CD4-positive, alpha-beta T cell treated with Interleukin-1 beta for 1 hour (primary cell): ENCODE measurements around the gene SLC13A4.
"Not testable (repeated sequence)": the region's sequence is repeated elsewhere in the genome, so short reads cannot be mapped to it uniquely, and the experiment has no call there.

Source experiments
- DNase-seq, 2 donors: peaks; one replicate each; pipeline ENCODE4 v3.0.0-alpha.2; 2020 to 2022

SLC13A4 gene, protein sequence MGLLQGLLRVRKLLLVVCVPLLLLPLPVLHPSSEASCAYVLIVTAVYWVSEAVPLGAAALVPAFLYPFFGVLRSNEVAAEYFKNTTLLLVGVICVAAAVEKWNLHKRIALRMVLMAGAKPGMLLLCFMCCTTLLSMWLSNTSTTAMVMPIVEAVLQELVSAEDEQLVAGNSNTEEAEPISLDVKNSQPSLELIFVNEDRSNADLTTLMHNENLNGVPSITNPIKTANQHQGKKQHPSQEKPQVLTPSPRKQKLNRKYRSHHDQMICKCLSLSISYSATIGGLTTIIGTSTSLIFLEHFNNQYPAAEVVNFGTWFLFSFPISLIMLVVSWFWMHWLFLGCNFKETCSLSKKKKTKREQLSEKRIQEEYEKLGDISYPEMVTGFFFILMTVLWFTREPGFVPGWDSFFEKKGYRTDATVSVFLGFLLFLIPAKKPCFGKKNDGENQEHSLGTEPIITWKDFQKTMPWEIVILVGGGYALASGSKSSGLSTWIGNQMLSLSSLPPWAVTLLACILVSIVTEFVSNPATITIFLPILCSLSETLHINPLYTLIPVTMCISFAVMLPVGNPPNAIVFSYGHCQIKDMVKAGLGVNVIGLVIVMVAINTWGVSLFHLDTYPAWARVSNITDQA

DNA sequence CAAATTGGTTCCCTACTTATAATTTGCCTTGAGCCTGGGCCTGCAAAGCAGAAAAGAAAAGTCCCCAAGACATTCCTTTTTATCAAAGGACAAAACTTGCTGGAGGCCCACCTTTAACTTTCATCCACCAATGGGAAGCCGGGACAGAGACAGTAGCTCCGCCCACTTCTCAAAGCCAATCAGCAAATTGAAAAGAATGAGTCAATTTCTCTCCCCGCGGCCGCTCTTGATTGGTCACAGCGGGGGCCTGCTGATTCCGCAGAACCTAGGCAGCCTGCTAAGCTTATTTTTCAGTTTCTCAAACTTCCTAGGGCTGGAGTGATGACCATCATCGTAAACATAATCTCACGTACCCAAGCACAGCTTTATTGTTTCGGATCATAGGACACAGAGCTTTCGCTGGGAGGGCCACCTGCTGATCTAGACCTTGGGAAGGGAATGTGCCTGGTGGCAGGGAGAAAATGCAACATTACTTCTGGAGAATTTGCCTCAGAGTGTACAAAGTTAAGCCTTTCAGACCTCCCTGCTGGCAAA lies at the start of gene SLC13A4:
SLC13A4 (minus strand) TSS at position 51 of the 534 bp plus-strand sequence. CDS start 690 bp downstream, outside the sequence.
- no peak for DNase-seq

DNA sequence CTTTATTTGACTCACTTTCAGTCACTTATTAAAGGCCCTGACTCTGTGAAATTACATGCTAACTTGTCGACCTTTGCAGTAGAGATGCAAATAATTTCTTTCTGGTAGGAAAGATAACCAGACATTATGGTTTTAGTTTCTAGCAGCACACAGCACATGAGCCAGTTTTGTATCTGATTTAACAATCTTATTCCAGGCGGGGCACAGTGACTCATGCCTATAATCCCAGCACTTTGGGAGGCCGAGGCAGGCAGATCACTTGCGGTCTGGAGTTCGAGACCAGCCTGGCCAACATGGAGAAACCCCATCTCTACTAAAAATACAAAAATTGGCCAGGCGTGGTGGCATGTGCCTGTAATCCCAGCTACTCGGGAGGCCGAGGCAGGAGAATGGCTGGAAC lies 47.9 kb upstream of the SLC13A4 start:
- not testable (repeated sequence) for DNase-seq

GRCh38 chr7:135775230-135775629 lies 47.2 kb upstream of the SLC13A4 start:
- DNase-seq, result no peak

DNA sequence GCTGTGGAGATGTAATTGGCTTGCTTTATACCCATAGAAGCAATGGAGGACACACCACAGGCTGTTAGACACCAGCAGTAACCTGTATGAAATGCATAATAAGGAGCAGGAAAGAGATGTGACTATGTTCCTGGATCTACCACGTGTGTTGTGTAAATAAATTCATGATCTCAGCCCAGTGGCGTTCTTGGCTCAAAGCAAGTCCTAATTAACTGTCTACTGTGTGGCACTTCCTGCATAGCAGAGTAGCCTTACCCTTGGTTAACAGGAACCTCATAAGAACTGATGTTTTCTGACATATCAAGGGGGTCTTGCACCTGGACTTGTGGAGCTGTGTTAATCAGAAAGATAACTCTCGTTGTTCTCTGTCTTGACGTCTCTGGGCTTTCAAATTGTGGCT lies 46.3 kb upstream of the SLC13A4 start:
- no peak for DNase-seq

DNA sequence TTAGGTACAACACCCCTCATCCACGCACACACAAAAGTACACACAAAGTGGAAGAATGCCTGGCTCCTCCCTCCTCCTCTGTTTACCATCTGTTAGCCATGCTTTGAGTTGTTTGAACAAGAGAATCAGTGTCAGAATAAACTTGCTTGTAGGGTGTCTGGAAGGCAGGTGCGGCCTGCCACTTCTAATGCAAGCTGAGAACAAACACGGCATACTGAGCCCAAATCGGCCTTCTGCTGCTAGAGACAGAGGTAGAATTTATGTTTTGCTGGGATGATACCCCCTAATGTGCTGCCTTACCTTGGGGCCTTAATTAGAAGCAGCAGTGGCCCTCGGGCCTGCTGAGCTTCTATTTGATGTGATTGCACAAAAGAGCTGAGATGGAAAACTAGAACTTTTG lies 45.5 kb upstream of the SLC13A4 start:
- DNase-seq, result no peak

- DNase-seq, result no peak
Observed at GRCh38 chr7:135772639-135773222, 44.7 kb upstream of the SLC13A4 start.

- no peak for DNase-seq
Observed at GRCh38 chr7:135771961-135772638, 44.1 kb upstream of the SLC13A4 start.

GRCh38 chr7:135771051-135771450 lies 43.1 kb upstream of the SLC13A4 start:
- no peak for DNase-seq

DNA sequence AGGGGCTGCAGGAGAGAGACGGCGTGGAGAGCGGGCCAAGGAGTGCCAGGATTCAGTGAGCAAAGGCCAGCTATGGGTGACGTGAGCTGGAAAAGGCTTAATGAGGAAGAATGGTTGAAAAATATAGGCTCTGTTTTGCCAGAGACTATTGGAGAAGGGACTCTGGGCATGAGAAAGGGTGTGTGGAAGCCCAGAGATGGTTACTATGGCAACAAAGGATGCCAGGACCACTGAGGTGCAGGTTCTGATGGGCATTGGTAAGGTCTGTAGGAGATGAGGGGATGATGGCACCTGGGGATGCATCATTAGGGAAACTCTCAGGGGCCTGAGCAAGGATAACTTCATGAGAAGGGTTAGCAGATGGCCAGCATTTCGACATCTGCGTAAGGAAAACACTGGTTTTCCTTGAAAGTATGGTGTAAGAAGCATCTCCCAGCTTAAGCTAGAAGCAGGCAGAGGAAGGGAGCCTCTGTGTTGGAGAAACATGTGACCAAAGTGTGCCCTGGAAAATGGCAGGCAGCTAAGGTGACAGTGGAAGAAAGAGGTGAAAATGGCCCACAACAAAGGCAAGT lies 42.2 kb upstream of the SLC13A4 start:
- no peak for DNase-seq

DNA sequence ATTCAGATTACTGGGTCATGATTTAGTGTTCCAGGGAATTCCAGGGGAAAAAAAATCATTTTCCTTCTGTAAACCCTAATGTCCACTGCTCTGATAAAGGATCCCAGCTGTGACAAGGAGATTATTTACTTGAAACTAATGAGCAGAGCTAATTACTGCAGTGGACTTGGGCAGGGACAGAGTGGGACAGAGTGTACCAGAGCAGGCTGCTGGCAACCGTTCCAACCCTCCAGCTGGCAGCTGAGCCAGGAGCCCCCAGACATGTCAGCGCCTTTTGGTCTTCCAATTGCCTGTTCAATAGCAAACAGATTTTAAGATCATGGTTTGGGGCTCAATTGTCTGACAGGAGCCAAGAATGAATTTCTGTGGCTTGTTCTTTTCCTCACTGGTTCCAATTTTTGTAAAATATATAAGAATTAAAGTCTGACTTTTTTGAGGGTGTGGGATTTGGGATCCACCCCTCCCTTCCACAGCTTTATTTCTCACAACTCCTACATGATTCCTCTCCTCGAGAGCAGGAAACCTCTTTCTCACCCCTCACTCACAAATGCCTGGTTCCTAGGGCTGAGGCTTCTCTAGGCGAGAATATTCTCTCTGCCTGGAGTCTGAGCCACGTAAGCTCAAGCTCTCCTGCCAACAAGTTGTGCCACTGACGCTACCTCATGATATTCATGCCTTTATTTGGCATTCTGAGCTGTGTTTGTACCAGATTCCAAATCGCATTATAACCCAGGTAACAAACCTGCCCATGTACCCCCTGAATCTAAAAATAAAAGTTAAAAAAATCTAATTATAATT lies 41.2 kb upstream of the SLC13A4 start:
- no peak for DNase-seq

DNA sequence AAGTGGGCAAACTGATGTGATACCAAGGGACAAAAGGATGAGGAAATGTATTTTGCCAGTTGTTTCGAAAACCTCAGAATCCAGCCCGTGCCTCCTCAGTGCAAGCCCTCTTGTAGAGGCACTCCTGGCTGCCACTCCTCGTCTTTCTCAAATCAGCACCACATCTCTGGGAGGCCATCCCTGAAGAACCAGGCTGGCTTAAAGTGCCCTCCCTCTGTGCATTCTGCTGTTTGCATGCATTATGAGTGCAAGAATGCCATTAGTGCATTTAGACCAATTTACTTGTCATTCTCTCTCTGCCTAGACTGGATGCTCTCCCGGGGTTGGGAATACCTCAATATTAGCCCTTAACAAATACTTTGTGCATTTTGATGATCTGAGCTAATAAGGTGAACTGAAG lies 40.5 kb upstream of the SLC13A4 start:
- no peak for DNase-seq

- DNase-seq, result no peak
Observed at GRCh38 chr7:135768064-135768463, 40.1 kb upstream of the SLC13A4 start.

DNA sequence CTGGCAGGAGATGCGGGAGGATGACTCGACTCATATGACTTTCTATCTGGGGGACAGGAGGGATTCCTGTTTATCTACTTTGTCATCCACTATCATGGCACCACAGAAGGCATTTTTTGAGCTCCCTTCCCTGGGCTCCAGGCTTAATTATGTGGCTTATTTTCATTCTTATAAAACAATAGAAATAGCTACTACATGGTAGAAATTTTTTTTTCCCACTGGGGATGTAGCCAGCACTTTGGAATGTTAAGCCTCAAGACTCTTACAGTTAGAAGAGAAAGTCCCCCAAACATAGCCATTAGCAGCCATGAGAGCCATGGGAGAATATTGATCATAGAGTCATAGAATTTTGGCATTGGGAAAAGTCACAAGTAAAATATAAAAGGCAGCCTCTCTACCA lies 35.3 kb upstream of the SLC13A4 start:
- DNase-seq, result no peak

- no peak for DNase-seq
Observed at GRCh38 chr7:135761751-135762488, 33.9 kb upstream of the SLC13A4 start.

DNA sequence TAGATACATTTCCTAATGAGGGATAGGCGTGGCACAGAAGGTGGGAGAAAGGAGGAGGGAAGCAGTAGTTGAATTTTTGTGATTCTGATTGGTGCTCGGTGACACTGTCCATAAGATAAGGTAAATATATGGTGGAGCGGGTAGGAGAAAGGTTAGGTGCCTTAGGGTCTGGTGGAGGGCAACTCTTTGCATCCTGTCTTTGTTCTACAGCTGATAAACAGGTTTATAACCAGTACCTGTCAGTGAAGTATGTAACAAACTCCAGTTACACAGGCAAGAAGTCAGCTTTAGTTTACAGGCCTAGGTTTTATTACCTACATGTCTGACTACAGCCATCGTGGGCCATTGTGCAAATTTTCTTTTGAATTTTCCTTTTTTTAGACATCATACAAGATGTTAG lies 31.5 kb upstream of the SLC13A4 start:
- DNase-seq, result no peak

DNA sequence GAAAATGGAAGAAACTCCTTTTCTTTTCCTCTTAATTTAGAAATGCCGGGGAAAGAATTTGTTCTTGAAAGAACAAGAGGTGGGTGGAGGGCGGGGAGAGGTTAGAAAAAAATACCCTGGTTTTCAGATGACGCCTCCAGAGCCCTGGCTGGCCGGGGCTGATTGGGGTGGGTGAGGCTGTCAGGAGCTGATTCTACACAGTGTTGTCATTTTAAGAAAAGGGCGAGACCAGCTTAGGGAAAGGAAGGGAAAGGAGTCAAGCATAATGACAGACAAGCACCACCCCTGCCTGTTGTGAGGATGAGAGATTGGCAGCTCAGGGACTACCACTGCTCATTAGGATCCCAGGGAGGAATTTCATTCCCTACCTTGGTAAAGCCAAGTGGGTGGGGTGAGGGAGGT lies 30.5 kb upstream of the SLC13A4 start:
- DNase-seq, result no peak

DNA sequence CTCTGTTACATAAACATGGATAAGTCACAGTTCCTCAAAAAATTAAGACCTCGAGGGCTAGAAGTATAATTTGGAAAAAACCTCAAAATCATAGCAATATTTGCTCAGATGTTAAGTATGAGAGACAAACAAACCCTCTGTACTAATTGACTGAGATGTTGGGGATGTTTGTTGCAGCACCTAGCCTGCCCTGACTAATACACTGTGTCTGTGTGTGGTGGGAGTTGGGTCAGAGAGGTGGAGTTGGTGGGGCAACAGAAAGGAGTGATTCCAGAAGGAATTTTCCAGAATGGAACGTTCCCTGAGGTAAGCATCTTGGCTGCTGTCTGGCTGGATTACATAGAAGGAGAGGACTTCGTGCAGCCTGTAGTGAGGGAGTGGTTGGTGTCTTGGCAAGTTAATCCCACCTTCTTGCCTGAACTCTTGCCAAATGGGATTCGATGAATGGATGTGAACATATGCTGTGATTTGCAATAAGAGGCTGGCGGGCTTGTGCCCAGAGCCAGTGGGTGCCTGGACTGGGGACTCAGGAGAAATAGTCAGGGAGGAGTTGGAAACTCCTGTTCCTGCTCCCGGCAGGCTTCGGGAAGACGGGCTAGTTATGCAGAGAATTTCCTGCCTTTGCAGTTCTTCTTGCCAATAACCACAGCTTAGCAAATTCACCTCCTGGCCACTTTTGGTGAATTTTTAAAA lies 29.9 kb upstream of the SLC13A4 start:
- DNase-seq, result no peak

- no peak for DNase-seq
Observed at GRCh38 chr7:135756191-135756590, 28.2 kb upstream of the SLC13A4 start.

DNA sequence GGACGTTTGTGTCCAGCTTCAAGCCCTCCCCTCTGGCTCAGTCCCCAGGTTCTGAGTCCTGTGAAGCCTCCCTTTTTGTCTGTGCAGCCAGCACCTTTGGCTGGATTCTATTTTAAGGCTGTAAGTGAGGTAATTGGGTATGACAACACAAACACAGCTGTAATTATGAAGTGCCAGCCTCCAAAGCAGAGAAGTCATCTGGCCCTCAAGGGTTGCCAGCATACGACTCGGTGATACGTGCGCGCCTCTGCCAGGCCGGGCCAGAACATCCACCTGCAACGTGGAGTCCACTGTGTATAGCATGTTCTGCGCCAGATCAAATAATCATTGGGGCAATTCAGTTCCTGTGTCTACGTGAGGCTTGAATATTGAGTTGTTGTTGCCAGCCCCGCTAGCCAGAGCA lies 27.4 kb upstream of the SLC13A4 start:
- DNase-seq, result no peak

GRCh38 chr7:135753616-135754413 lies 25.8 kb upstream of the SLC13A4 start:
- DNase-seq, result no peak
